ENCODE results near the gene PLK5.
"Not testable (repeated sequence)": the region's sequence is repeated elsewhere in the genome, so short reads cannot be mapped to it uniquely, and the experiment has no call there.

PLK5 gene

GRCh38 chr19:1528596-1529429, 4.9 kb downstream of the PLK5 start:
- DNase-seq (ENCODE audit: low read depth in 1 of 2, low spot score in 1 of 2) = no peak
- peaks cover 8% of the 10 kb centered on the region for H3K27me3 ChIP-seq (ENCODE audit: insufficient read depth, poor library complexity, severe bottlenecking)
- TF ChIP-seq SPI1 (IDR thresholded peaks at IDR 0.05; ENCODE audit: borderline replicate concordance, low read depth) (no peak), CTCF (IDR thresholded peaks at IDR 0.05; ENCODE audit: insufficient read depth, low read length) (no peak), POLR2AphosphoS5 (IDR thresholded peaks at IDR 0.05; ENCODE audit: low read depth) (no peak), REST (IDR thresholded peaks at IDR 0.05; ENCODE audit: insufficient replicate concordance, low read depth) (no peak), GABPA (IDR thresholded peaks at IDR 0.05; ENCODE audit: low read depth) (no peak)
- H3K4me3 ChIP-seq (replicated peaks; ENCODE audit: insufficient read depth, low read length) = no peak overlapping the region
- no peak overlapping the region for H3K27ac ChIP-seq (replicated peaks)

- TF ChIP-seq SPI1 (IDR thresholded peaks at IDR 0.05; ENCODE audit: borderline replicate concordance, low read depth) (no peak), REST (IDR thresholded peaks at IDR 0.05; ENCODE audit: insufficient replicate concordance, low read depth) (no peak), CTCF (IDR thresholded peaks at IDR 0.05; ENCODE audit: insufficient read depth, low read length) (no peak), GABPA (IDR thresholded peaks at IDR 0.05; ENCODE audit: low read depth) (no peak), POLR2AphosphoS5 (IDR thresholded peaks at IDR 0.05; ENCODE audit: low read depth) (no peak)
- Histone ChIP-seq H3K27me3 (ENCODE audit: insufficient read depth, poor library complexity, severe bottlenecking) (peaks cover 6% of the 10 kb centered on the region), H3K27ac (replicated peaks) (no peak overlapping the region), H3K4me3 (replicated peaks; ENCODE audit: insufficient read depth, low read length) (no peak overlapping the region)
- no peak for DNase-seq (ENCODE audit: low read depth in 1 of 2, low spot score in 1 of 2)
These were observed 5.5 kb downstream of the PLK5 start for GRCh38 chr19:1529430-1529816.

- not testable (repeated sequence) for DNase-seq (ENCODE audit: low read depth in 1 of 2, low spot score in 1 of 2); H3K27me3 ChIP-seq (ENCODE audit: insufficient read depth, poor library complexity, severe bottlenecking); H3K27ac ChIP-seq (replicated peaks); H3K4me3 ChIP-seq (replicated peaks; ENCODE audit: insufficient read depth, low read length)
These were observed 7.0 kb downstream of the PLK5 start for GRCh38 chr19:1530856-1531255.

- TF ChIP-seq POLR2AphosphoS5 (IDR thresholded peaks at IDR 0.05; ENCODE audit: low read depth) (no peak), GABPA (IDR thresholded peaks at IDR 0.05; ENCODE audit: low read depth) (no peak), REST (IDR thresholded peaks at IDR 0.05; ENCODE audit: insufficient replicate concordance, low read depth) (no peak), CTCF (IDR thresholded peaks at IDR 0.05; ENCODE audit: insufficient read depth, low read length) (no peak), SPI1 (IDR thresholded peaks at IDR 0.05; ENCODE audit: borderline replicate concordance, low read depth) (no peak)
- no peak for DNase-seq (ENCODE audit: low read depth in 1 of 2, low spot score in 1 of 2)
- Histone ChIP-seq H3K4me3 (replicated peaks; ENCODE audit: insufficient read depth, low read length) (no peak overlapping the region), H3K27ac (replicated peaks) (no peak overlapping the region), H3K27me3 (ENCODE audit: insufficient read depth, poor library complexity, severe bottlenecking) (no peaks in the 10 kb centered on the region)
These were observed 7.7 kb downstream of the PLK5 start for GRCh38 chr19:1531587-1531986.

All from HL-60 (cell line).